PC-9 (cell line): ENCODE data around the gene ELOVL7. TPM values are rescaled to one million over a fixed set of nuclear protein-coding genes. Genes with fewer than 3 reads are reported as not detected.

Experiments used
- Bru-seq: library from RNA; stranded (reverse); fragments of 400-500 nt; gene quantifications from one replicate; lab custom pipeline; 2021; lab: Mats Ljungman, UMichigan
- BruChase-seq, 2 experiments: library from RNA; stranded (reverse); fragments of 400-500 nt; gene quantifications; one replicate each; lab custom pipeline; 2021; lab: Mats Ljungman, UMichigan
- BruUV-seq: library from RNA; stranded (reverse); fragments of 400-500 nt; replicated peaks from 2 replicates; lab custom pipeline; 2021; lab: Mats Ljungman, UMichigan
- CTCF ChIA-PET: fragments of 300-600 bp; sonication (Branson Sonifier 250); formaldehyde crosslinking; loops from one replicate; lab custom pipeline; 2022; ENCODE audit warnings: antibody characterized with exemption; lab: Charles Lee
- POLR2A ChIA-PET: fragments of 300-600 bp; sonication (Branson Sonifier 250); formaldehyde crosslinking; loops from one replicate; lab custom pipeline; 2022; ENCODE audit warnings: antibody characterized with exemption; ENCODE audit not compliant: unreplicated experiment; lab: Charles Lee
- DNase-seq, 2 experiments: peaks; one replicate each; pipeline versions ENCODE4 v3.0.0 to v3.0.0-alpha.2; 2015 to 2022; ENCODE audit warnings: mixed read lengths in 1 of 2
- H2AFZ ChIP-seq: fragments of 200-600 bp; sonication (generic); 2 replicates; pipeline ENCODE4 v1.8.1; 2017; ENCODE audit warnings: antibody characterized with exemption
- H3F3A ChIP-seq: fragments of 200-600 bp; sonication (generic); 2 replicates; pipeline ENCODE4 v1.8.1; 2017; ENCODE audit warnings: antibody characterized with exemption, mild to moderate bottlenecking, low read depth; ENCODE audit not compliant: insufficient read depth
- H3K27ac ChIP-seq: fragments of 200-600 bp; sonication (generic); 2 replicates; pipeline ENCODE4 v1.6.1; 2016; ENCODE audit warnings: mixed run types
- H3K27me3 ChIP-seq: fragments of 200-600 bp; sonication (generic); 2 replicates; pipeline ENCODE4 v1.6.1; 2016; ENCODE audit warnings: low read depth, mixed run types; ENCODE audit not compliant: insufficient read depth
- H3K36me3 ChIP-seq: fragments of 200-600 bp; sonication (generic); 2 replicates; pipeline ENCODE4 v1.6.1; 2016; ENCODE audit warnings: low read depth, mixed run types
- H3K4me1 ChIP-seq: fragments of 200-600 bp; sonication (generic); replicated peaks from 2 replicates; pipeline ENCODE4 v1.6.1; 2016; ENCODE audit warnings: mixed run types; ENCODE audit not compliant: insufficient read depth
- H3K4me2 ChIP-seq: fragments of 200-600 bp; sonication (generic); 2 replicates; pipeline ENCODE4 v1.6.1; 2017; ENCODE audit warnings: mixed run types
- H3K4me3 ChIP-seq: fragments of 200-600 bp; sonication (generic); 2 replicates; pipeline ENCODE4 v1.6.1; 2016; ENCODE audit warnings: mixed run types
- H3K79me2 ChIP-seq: fragments of 200-600 bp; sonication (generic); 2 replicates; pipeline ENCODE4 v1.6.1; 2017; ENCODE audit warnings: low read depth, mixed run types
- H3K9me2 ChIP-seq: fragments of 200-600 bp; sonication (generic); 2 replicates; pipeline ENCODE4 v1.8.1; 2017; ENCODE audit warnings: mild to moderate bottlenecking; ENCODE audit not compliant: insufficient read depth
- H3K9me3 ChIP-seq: fragments of 200-600 bp; sonication (generic); 2 replicates; pipeline ENCODE4 v1.8.1; 2016; ENCODE audit warnings: low read depth; ENCODE audit not compliant: insufficient read depth
- H4K20me1 ChIP-seq: fragments of 200-600 bp; sonication (generic); 2 replicates; pipeline ENCODE4 v1.8.1; 2017; ENCODE audit not compliant: insufficient read depth
- EZH2 ChIP-seq: fragments of 200-600 bp; sonication (generic); IDR thresholded peaks from 2 replicates; pipeline ENCODE4 v1.8.0; 2017; ENCODE audit warnings: antibody characterized with exemption, low read depth
- intact Hi-C: fragments of 100-400 bp; cut with micrococcal nuclease; formaldehyde crosslinking; loops from one replicate; pipeline ENCODE4 v1.10.0; 2022; ENCODE audit not compliant: unreplicated experiment
- long read RNA-seq: library from polyadenylated mRNA; stranded (forward); transcript quantifications from one replicate; pipeline ENCODE4 v2.0.0, GENCODE V29; 2022
- total RNA-seq: library from RNA; stranded (reverse); gene quantifications from 2 replicates; pipeline ENCODE4 v1.2.3, GENCODE V29; 2021
- TF ChIP-seq, protein P1 (sequence below): fragments of 200-600 bp; sonication (generic); conservative IDR thresholded peaks from 2 replicates; pipeline ENCODE4 v1.6.1; 2017; ENCODE audit warnings: mixed run types, antibody characterized with exemption, mild to moderate bottlenecking, moderate library complexity

The ELOVL7 gene
- total RNA-seq (17.2 and 24.3 TPM in 2 replicates), Bru-seq, nascent RNA (percentile 77 among the genes with signal in this experiment), BruChase-seq, experiment 1, labeled RNA remaining after a 2-hour chase (percentile 82 among the genes with signal in this experiment), BruChase-seq, experiment 2, labeled RNA remaining after a 6-hour chase (percentile 73 among the genes with signal in this experiment)
- long read RNA-seq, transcript ELOVL7-205 (9 exons, 3,994 nt), result major isoform, 5 of 14 reads
- long read RNA-seq, partial matches to known transcripts, result 0 of 14 reads
- long read RNA-seq, other reads (novel, unspliced or antisense), result 6 of 14 reads

DNA sequence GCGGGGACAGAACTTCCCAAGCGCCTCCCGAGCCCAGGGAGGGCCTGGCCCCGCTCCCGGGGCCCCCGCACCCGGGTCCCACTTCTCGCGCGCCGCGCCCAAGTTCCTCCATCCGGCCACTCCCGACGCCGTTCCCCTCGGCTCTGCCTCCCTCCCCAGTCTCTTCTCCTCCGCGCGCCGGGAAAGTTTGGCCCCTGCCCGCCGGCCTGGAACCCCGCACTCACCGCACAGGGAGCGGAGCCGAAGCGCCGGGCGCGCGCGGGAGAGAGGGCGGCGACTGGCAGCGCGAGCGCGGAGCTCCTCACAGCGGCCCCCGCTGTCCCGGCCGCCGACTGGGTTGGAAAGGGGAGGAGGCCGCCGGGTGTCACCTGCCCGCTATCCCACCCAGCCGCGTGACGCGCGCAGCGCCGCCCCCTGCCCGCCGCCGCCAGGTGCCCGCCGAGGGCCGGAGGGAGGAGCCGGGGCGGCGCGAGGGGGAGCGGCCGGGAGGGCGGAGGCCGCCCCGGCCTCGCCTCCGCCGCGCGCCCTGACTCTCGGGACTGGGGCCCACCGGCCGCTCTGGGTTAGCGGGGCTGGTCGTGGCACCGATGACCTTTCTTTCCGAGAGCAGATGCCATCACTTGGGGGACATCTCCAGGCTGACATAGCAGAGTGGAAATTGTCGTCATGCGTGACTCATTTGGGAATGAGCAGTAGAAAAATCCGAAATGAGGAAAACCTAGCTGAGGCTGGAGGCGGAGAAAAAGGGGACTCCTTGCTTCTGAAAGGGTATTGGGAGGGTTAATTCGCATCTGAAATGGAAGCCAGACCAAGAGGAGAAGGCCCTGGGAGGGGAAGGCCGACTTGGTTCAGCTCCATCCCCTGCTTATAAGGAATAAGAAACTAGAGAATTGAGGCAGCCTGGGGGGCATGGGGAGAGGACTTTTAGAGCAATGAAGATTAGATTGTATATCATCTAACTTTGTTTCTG lies at the start of gene ELOVL7:
TSS of gene ELOVL7 (minus strand) at position 334 of the 970 bp plus-strand sequence. CDS start 56,872 bp downstream, outside the sequence.
- Histone ChIP-seq H3K4me3 (peak within 1 kb of the TSS; percentile 97), H3K9me3 (no peaks in the 10 kb centered on the region), H4K20me1 (no peaks in the 10 kb centered on the region), H3K9me2 (no peaks in the 10 kb centered on the region), H2AFZ (peak within 1 kb of the TSS; percentile 99), H3K4me2 (peak within 1 kb of the TSS; percentile 93), H3K79me2 (no peaks in the 10 kb centered on the region; the same call in 1 of the 2 replicates), H3F3A (no peaks in the 10 kb centered on the region), H3K27me3 (no peaks in the 10 kb centered on the region), H3K36me3 (no peaks in the 10 kb centered on the region), H3K4me1 (peaks cover 17% of the 10 kb centered on the region), H3K27ac (0 out of 2 replicates have a peak within 1 kb of the TSS, but pooled peaks have one; percentile 21)
- POLR2A ChIA-PET, result no interaction called here
- CTCF ChIA-PET, result interaction anchor here (1.4 kb wide), 1 partner anchor 144 kb away, joined by 4 read pairs; the partner anchor contains the start of gene DEPDC1B
- no TSS peak for BruUV-seq
- no peak for TF ChIP-seq EZH2
- TF ChIP-seq, protein P1, sequence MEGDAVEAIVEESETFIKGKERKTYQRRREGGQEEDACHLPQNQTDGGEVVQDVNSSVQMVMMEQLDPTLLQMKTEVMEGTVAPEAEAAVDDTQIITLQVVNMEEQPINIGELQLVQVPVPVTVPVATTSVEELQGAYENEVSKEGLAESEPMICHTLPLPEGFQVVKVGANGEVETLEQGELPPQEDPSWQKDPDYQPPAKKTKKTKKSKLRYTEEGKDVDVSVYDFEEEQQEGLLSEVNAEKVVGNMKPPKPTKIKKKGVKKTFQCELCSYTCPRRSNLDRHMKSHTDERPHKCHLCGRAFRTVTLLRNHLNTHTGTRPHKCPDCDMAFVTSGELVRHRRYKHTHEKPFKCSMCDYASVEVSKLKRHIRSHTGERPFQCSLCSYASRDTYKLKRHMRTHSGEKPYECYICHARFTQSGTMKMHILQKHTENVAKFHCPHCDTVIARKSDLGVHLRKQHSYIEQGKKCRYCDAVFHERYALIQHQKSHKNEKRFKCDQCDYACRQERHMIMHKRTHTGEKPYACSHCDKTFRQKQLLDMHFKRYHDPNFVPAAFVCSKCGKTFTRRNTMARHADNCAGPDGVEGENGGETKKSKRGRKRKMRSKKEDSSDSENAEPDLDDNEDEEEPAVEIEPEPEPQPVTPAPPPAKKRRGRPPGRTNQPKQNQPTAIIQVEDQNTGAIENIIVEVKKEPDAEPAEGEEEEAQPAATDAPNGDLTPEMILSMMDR, result no peak; the same call in 1 of the 2 replicates
- intact Hi-C loops, result loop anchor here (1.0 to 5.0 kb wide), 3 partner anchors 62 to 167 kb away; no protein-coding TSS in a partner anchor
- DNase-seq, result peak; percentile 74 to 94

DNA sequence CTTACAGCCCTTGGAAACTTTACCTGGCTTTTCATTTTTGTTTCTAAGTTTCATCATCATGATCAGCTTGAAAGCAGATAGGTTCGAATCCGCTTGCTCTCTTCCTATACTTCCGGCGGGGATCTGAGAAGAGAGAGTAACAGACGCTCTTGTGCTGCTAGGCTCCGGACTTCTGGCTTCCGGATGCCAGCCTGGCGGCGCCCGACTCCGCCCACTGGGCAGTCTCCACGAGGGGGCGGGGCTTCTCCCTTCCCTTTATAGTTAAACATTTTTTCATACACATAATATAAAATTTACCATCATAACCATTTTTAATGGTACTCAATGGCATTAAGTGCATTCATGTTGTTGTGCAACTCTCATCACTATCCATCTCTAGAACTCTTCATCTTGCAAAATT lies 49.5 kb upstream of the ELOVL7 start:
- no peak for DNase-seq
- Histone ChIP-seq H3K4me2 (no peak overlapping the region), H3K27ac (no peak overlapping the region), H3K79me2 (no peaks in the 10 kb centered on the region), H3K4me3 (no peak overlapping the region), H3K9me2 (no peaks in the 10 kb centered on the region), H3K9me3 (no peaks in the 10 kb centered on the region), H3K27me3 (no peaks in the 10 kb centered on the region), H3F3A (peaks cover 3% of the 10 kb centered on the region; the same call in 1 of the 2 replicates), H3K4me1 (no peaks in the 10 kb centered on the region), H4K20me1 (no peaks in the 10 kb centered on the region), H3K36me3 (no peaks in the 10 kb centered on the region), H2AFZ (no peak overlapping the region)
- no TSS peak for BruUV-seq
- TF ChIP-seq EZH2, result no peak
- TF ChIP-seq, protein P1, result no peak
- intact Hi-C loops, result no loop called here
- ChIA-PET POLR2A (no interaction called here), CTCF (no interaction called here)

DNA sequence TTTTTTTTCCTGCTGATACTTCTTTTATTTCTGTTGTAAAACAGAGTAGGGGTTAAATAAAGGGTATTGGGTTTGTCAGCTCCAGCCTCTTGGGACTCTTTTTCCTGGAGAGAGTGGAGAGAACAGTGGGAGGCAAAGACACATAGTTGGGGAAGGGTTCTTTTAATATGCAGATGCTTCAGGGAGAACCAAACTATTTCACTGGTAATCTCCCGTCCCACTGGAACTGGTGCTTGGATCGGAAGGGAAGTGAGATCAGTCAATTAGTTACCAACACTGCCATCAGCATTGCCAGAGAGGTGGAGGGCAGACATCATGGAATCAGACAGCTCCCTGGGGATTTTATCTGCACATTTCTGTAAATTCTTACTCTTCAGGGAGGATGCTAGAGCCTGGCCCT lies 47.6 kb upstream of the ELOVL7 start:
- no peak overlapping the region for H2AFZ ChIP-seq
- no peaks in the 10 kb centered on the region for H3K79me2 ChIP-seq
- ChIA-PET CTCF (no interaction called here), POLR2A (no interaction called here)
- TF ChIP-seq, protein P1, result no peak
- no peak for TF ChIP-seq EZH2
- no peaks in the 10 kb centered on the region for H3K4me1 ChIP-seq
- H3F3A ChIP-seq, result peaks cover 3% of the 10 kb centered on the region; the same call in 1 of the 2 replicates
- no peaks in the 10 kb centered on the region for H3K27me3 ChIP-seq
- H3K9me3 ChIP-seq, result no peaks in the 10 kb centered on the region
- intact Hi-C loops, result no loop called here
- DNase-seq, result no peak
- no peaks in the 10 kb centered on the region for H3K36me3 ChIP-seq
- no TSS peak for BruUV-seq
- H3K9me2 ChIP-seq, result no peaks in the 10 kb centered on the region
- no peaks in the 10 kb centered on the region for H4K20me1 ChIP-seq
- H3K4me2 ChIP-seq, result no peak overlapping the region
- no peak overlapping the region for H3K27ac ChIP-seq
- H3K4me3 ChIP-seq, result no peak overlapping the region
